GDM1 (cell line): ENCODE data around the gene C4B.
"Not testable (repeated sequence)": the region's sequence is repeated elsewhere in the genome, so short reads cannot be mapped to it uniquely, and the experiment has no call there.

Experiments
- DNase-seq: peaks from one replicate; lab custom pipeline; 2025; lab: John Stamatoyannopoulos, UW

Gene C4B

GRCh38 chr6:32053314-32053713 is 38.7 kb downstream of the C4B start:
- not testable (repeated sequence) for DNase-seq

- not testable (repeated sequence) for DNase-seq
Observed at GRCh38 chr6:32055756-32056155, 41.2 kb downstream of the C4B start.

GRCh38 chr6:32056254-32056653 is 41.7 kb downstream of the C4B start:
- DNase-seq, result no peak

GRCh38 chr6:32057966-32058365 is 43.4 kb downstream of the C4B start:
- no peak for DNase-seq

- DNase-seq, result no peak
Observed at GRCh38 chr6:32058511-32058963, 43.9 kb downstream of the C4B start.

- DNase-seq, result no peak
Observed at GRCh38 chr6:32060966-32061655, 46.5 kb downstream of the C4B start.

GRCh38 chr6:32064706-32065105 is 50.1 kb downstream of the C4B start:
- no peak for DNase-seq

- not testable (repeated sequence) for DNase-seq
Observed at GRCh38 chr6:32067521-32067920, 52.9 kb downstream of the C4B start.

GRCh38 chr6:32068315-32068714 is 53.7 kb downstream of the C4B start:
- not testable (repeated sequence) for DNase-seq

GRCh38 chr6:32068867-32069266 is 54.3 kb downstream of the C4B start:
- DNase-seq, result no peak

GRCh38 chr6:32069460-32069859 is 54.9 kb downstream of the C4B start:
- no peak for DNase-seq

- no peak for DNase-seq
Observed at GRCh38 chr6:32069878-32070515, 55.4 kb downstream of the C4B start.

GRCh38 chr6:32070814-32071543 is 56.4 kb downstream of the C4B start:
- DNase-seq, result no peak

GRCh38 chr6:32073101-32073500 is 58.5 kb downstream of the C4B start:
- DNase-seq, result no peak

- no peak for DNase-seq
Observed at GRCh38 chr6:32073613-32074012, 59.0 kb downstream of the C4B start.

- DNase-seq, result no peak
Observed at GRCh38 chr6:32074996-32075532, 60.5 kb downstream of the C4B start.

- no peak for DNase-seq
Observed at GRCh38 chr6:32075781-32076180, 61.2 kb downstream of the C4B start.

- DNase-seq, result no peak
Observed at GRCh38 chr6:32076321-32076809, 61.8 kb downstream of the C4B start.

- no peak for DNase-seq
Observed at GRCh38 chr6:32079566-32080290, 65.1 kb downstream of the C4B start.

GRCh38 chr6:32081168-32081990 is 66.8 kb downstream of the C4B start:
- DNase-seq, result peak; percentile 18

- DNase-seq, result no peak
Observed at GRCh38 chr6:32082478-32082877, 67.9 kb downstream of the C4B start.
